Ovary (tissue), 9 donors: ENCODE data around the gene EEF1A2. TPM values are rescaled to one million over a fixed set of nuclear protein-coding genes. Genes with fewer than 3 reads are reported as not detected.

Experiments used
- DNase-seq, 5 donors: peaks; one replicate each; pipeline ENCODE4 v3.0.0-alpha.2; 2019 to 2020
- H3K27ac ChIP-seq, 2 donors: fragments of 200-600 bp; one replicate each; pipeline versions ENCODE4 v1.5.1 to v1.8.0; 2019 to 2022
- H3K27me3 ChIP-seq: fragments of 200-600 bp; one replicate; pipeline ENCODE4 v1.8.0; 2022
- H3K36me3 ChIP-seq: fragments of 200-600 bp; sonication (generic); one replicate; pipeline ENCODE4 v1.5.1; 2019
- H3K4me1 ChIP-seq: one replicate; pipeline ENCODE4 v1.8.1; 2013; ENCODE audit warnings: mild to moderate bottlenecking, moderate library complexity; ENCODE audit not compliant: insufficient read depth
- H3K4me3 ChIP-seq: fragments of 200-600 bp; sonication (generic); one replicate; pipeline ENCODE4 v1.5.1; 2017
- H3K9me3 ChIP-seq, 2 donors: fragments of 200-600 bp in 1 of 2; sonication (generic) in 1 of 2; one replicate each; pipeline versions ENCODE4 v1.5.1 to v1.8.1; 2013 to 2019; ENCODE audit warnings: mild to moderate bottlenecking in 1 of 2, moderate library complexity in 1 of 2
- EP300 ChIP-seq: sonication (generic); formaldehyde crosslinking; IDR thresholded peaks from one replicate; pipeline ENCODE4 v1.6.1; 2017; ENCODE audit warnings: antibody characterized with exemption
- POLR2A ChIP-seq: fragments of 450-650 bp; IDR thresholded peaks from one replicate; pipeline ENCODE4 v1.6.1; 2017; ENCODE audit warnings: antibody characterized with exemption, mild to moderate bottlenecking, moderate library complexity
- WGBS, 3 donors: extraction: QIAGEN DNeasy Blood & Tissue Kit in 1 of 3; methylation state at CpG; one replicate each; pipeline versions ENCODE4 v1.1.5 to v1.1.7; 2013 to 2017; 5-methylcytosine and 5-hydroxymethylcytosine counted together
- intact Hi-C, 4 donors: fragments of 100-400 bp; cut with DNase I; formaldehyde crosslinking; loops; one replicate each; pipeline versions ENCODE4 v1.11.0 to v1.15.1; 2022 to 2023
- polyA plus RNA-seq, 2 donors: library from polyadenylated mRNA; stranded (reverse); fragments of 200-250 nt in 1 of 2; fragments of 350-450 nt in 1 of 2; fragmentation: Illumina TruSeq in 1 of 2; extraction: RNeasy Lipid Tissue Mini Kit (QIAGEN cat#74804) in 1 of 2; gene quantifications; one replicate each; pipeline ENCODE4 v1.2.3, GENCODE V29; 2013 to 2014
- total RNA-seq, 7 donors: library from RNA; depleted of rRNA in 2 of 7; stranded (reverse); fragments of >200 nt in 2 of 7; fragmentation: NEBNext Ultra II Directional in 3 of 7; extraction: Animal tissue kit (Norgen Biotek cat#: 25700) in 3 of 7; gene quantifications; one replicate each; pipeline versions ENCODE4 v1.1.0 to v1.2.4, GENCODE V29; 2016 to 2023
- TF ChIP-seq, protein P1 (sequence below), 3 donors: fragments of 450-650 bp in 2 of 3; fragments of 200-600 bp in 1 of 3; IDR thresholded peaks; one replicate each; pipeline versions ENCODE4 v1.5.1 to v1.8.0; 2016 to 2022; ENCODE audit warnings: antibody characterized with exemption in 3 of 3, mild to moderate bottlenecking in 1 of 3
- donor health status: DM: no; HTN: no; CAD: no; lungs with moderate emphysema.
- donor health status: DM: no; HTN: no; CAD: no.
- donor health status: Bipolar disorder and iron deficiency.
- donor health status: DM: yes; HTN: yes; CAD: no.
- donor health status: DM: no; HTN: no; CAD: no.
- donor health status: DM: yes; HTN: yes; CAD: no.

EEF1A2 gene
- total and polyA plus RNA-seq, 9 donors, result 0.25 to 1.3 (median 0.69) TPM

DNA sequence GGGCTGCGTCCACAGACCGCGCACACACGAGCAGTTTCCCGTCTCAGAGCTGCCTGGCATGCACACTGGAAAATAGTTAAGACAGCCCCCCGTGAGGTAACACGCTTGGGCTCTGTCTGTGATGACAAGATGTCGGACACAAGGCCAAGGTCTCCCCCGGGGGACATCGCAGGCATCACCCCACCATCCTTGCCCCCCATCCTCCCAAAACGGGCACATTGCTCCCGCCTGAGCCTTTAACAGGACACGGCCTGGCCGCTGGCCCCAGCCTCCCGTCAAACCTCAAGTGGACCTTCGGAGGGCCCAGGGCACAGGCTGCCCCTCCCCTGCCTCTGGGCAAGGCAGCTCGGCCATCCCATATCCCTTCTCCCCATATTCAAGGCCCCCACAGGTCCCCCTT lies 32.0 kb downstream of the EEF1A2 start:
- no peak overlapping the region for H3K27ac ChIP-seq
- H3K36me3 ChIP-seq, result no peaks in the 10 kb centered on the region
- H3K9me3 ChIP-seq, result no peaks in the 10 kb centered on the region
- no peaks in the 10 kb centered on the region for H3K27me3 ChIP-seq
- intact Hi-C loops, result no loop called here
- WGBS, 3 donors, result 73 to 85% (median 83%) methylated on average over 14 to 17 of the region's 17 CpGs
- no peak overlapping the region for H3K4me3 ChIP-seq
- TF ChIP-seq EP300, result no peak
- TF ChIP-seq POLR2A, result no peak
- TF ChIP-seq, protein P1, sequence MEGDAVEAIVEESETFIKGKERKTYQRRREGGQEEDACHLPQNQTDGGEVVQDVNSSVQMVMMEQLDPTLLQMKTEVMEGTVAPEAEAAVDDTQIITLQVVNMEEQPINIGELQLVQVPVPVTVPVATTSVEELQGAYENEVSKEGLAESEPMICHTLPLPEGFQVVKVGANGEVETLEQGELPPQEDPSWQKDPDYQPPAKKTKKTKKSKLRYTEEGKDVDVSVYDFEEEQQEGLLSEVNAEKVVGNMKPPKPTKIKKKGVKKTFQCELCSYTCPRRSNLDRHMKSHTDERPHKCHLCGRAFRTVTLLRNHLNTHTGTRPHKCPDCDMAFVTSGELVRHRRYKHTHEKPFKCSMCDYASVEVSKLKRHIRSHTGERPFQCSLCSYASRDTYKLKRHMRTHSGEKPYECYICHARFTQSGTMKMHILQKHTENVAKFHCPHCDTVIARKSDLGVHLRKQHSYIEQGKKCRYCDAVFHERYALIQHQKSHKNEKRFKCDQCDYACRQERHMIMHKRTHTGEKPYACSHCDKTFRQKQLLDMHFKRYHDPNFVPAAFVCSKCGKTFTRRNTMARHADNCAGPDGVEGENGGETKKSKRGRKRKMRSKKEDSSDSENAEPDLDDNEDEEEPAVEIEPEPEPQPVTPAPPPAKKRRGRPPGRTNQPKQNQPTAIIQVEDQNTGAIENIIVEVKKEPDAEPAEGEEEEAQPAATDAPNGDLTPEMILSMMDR (IDR thresholded peaks at IDR 0.05), result no peak
- no peak for DNase-seq
- no peaks in the 10 kb centered on the region for H3K4me1 ChIP-seq

DNA sequence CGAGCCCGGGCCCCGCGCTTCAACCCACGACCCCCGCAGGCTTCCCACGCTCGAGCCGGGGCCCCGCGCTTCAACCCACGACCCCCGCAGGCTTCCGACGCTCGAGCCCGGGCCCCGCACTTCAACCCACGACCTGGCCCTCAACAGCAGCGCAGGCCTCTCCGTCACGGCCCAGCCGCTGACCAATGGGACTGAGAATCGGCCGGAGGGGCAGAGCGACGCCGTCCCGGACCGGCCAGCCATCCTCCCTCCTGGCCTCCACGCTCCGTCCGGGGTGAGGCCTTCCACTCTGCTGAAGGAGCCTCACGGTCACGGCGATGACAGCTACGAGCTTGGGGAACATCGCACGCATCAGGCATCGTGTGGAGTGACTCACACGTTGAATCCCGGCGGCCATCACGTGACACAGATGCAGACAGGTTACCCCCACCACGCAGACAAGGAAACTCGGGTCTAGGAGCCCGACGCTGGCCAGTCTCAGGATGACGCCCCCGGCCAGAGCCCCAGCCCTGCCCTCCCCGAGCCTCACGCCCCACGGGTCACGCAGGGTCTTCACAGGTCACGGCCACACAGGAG lies 32.5 kb downstream of the EEF1A2 start:
- no peak for DNase-seq
- H3K27ac ChIP-seq, result no peak overlapping the region
- no peak overlapping the region for H3K4me3 ChIP-seq
- H3K27me3 ChIP-seq, result no peaks in the 10 kb centered on the region
- H3K4me1 ChIP-seq, result no peaks in the 10 kb centered on the region
- intact Hi-C loops, result no loop called here
- TF ChIP-seq POLR2A (no peak), EP300 (no peak)
- TF ChIP-seq, protein P1 (IDR thresholded peaks at IDR 0.05), result no peak
- WGBS, 3 donors, result 71 to 82% (median 77%) methylated on average over 55 of the region's 55 CpGs
- H3K9me3 ChIP-seq, result no peaks in the 10 kb centered on the region
- no peaks in the 10 kb centered on the region for H3K36me3 ChIP-seq

DNA sequence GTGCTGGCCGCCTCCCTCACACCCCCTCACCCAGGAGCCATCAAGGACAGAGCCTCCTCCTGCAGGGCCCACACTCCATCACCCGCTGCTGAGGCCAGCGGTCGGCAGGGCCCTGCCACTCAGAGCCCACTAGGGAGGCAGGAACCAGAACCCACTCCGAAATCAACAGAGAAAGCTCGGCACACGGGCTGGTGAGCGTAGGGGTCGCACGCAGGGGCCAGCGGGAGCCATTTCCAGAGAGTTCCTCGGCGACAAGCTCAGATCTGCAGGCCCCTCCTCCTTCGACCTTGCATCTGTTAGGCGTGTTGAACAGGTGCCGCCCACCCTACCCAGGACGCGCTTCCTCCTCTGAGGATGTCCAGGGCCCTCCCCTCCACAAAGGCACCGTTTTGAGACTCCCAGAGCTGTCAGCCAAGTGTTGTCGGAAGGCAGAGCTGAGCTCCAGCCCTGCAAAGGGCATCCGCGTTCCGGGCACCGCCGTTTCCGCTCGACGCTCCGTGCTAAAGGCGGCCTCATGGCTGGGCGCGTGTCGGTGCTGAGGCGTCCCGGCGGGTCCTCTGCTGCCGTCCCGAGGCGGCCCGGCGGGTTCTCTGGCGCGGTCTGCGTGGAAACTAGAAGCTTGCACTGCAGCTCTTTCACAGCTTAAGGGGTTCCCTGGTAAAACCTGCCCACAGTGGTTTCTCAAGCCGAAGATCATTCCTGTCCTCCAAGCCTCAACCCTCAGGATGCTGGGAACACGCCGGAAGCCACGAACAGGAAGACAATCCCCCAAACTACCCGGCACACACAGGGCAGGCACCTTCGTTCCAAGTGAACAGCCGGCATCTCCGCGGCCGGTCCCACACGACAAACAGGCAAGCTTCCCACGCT lies 33.3 kb downstream of the EEF1A2 start:
- DNase-seq, result no peak
- Histone ChIP-seq H3K27me3 (no peaks in the 10 kb centered on the region), H3K27ac (no peak overlapping the region), H3K4me1 (no peaks in the 10 kb centered on the region), H3K9me3 (no peaks in the 10 kb centered on the region), H3K36me3 (no peaks in the 10 kb centered on the region), H3K4me3 (no peak overlapping the region)
- TF ChIP-seq POLR2A (no peak), EP300 (no peak)
- TF ChIP-seq, protein P1 (IDR thresholded peaks at IDR 0.05), result no peak
- intact Hi-C loops, result no loop called here
- 64 to 73% (median 67%) methylated on average over 56 of the region's 56 CpGs for WGBS, 3 donors

DNA sequence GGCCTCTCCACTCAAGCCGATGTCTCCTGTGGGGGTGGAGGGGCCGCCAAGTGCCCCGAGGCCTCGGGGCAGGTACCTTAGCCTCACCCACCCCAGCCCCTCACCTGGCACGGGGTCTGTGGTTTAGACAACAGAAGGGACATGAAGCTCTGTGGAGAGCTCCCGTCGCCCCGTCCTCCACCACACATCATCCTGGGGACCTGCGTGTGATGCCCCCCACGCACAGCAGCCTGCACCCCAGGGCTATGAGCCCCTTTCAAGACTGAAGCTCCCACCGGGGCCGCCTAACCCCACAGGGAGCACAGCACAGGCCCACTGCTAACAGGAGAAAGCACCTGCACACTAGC lies 34.6 kb downstream of the EEF1A2 start:
- Histone ChIP-seq H3K9me3 (no peaks in the 10 kb centered on the region), H3K27ac (no peak overlapping the region), H3K4me3 (no peak overlapping the region), H3K27me3 (no peaks in the 10 kb centered on the region), H3K36me3 (no peaks in the 10 kb centered on the region), H3K4me1 (no peaks in the 10 kb centered on the region)
- 74 to 83% (median 77%) methylated on average over 8 to 12 of the region's 12 CpGs for WGBS, 3 donors
- intact Hi-C loops, result no loop called here
- no peak for DNase-seq
- TF ChIP-seq POLR2A (no peak), EP300 (no peak)
- TF ChIP-seq, protein P1 (IDR thresholded peaks at IDR 0.05), result no peak
